ENCODE data around the gene TK1.
A peak's percentile ranks its signal among the peaks of the same experiment; 100 is the strongest.
"Not testable (repeated sequence)": the region's sequence is repeated elsewhere in the genome, so short reads cannot be mapped to it uniquely, and the experiment has no call there.

TK1 gene

DNA sequence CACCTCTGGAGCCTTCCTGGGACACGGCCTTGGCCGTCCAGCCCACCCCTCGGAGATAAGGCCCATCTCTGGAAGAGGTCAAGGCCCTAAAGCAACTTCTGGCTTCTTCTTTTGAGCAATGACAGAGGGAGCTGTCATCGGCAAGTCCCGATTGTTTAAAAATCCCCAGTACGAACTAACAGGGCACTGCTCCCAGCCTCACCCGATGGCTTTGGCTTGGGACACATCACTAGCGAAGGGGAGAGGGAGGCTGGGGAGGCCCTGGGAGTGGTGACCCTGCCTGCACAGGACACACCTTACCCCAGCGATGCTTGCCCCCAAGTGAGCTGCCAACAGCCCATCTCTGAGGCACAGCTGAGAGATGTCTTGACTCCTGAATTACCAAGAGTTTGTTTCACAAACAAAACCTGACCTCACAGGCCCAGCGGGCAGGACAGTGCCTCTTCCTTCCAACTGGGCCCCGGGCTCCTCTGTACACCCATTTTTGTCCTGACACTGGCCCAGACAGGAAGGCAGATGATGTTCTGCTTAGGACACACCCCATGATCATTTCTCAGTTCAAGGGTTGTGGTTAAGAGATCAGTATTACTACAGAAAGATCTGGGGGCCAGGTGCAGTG, 13.6 kb downstream of the TK1 start:
- Histone ChIP-seq H3K9ac (ENCODE audit: low read depth, low read length) (no peak overlapping the region), H3K36me3 (ENCODE audit: insufficient read depth, low read depth, low read length) (peaks cover 47% of the 10 kb centered on the region), H3K4me3 (ENCODE audit: low read length) (no peak overlapping the region), H3K27ac (ENCODE audit: low read length) (no peak overlapping the region), H3K9me3 (ENCODE audit: insufficient read depth, low read depth, low read length) (no peaks in the 10 kb centered on the region), H3K4me1 (ENCODE audit: insufficient read depth, low read length) (peaks cover 15% of the 10 kb centered on the region), H3K27me3 (ENCODE audit: insufficient read depth, low read length) (no peaks in the 10 kb centered on the region)

DNA sequence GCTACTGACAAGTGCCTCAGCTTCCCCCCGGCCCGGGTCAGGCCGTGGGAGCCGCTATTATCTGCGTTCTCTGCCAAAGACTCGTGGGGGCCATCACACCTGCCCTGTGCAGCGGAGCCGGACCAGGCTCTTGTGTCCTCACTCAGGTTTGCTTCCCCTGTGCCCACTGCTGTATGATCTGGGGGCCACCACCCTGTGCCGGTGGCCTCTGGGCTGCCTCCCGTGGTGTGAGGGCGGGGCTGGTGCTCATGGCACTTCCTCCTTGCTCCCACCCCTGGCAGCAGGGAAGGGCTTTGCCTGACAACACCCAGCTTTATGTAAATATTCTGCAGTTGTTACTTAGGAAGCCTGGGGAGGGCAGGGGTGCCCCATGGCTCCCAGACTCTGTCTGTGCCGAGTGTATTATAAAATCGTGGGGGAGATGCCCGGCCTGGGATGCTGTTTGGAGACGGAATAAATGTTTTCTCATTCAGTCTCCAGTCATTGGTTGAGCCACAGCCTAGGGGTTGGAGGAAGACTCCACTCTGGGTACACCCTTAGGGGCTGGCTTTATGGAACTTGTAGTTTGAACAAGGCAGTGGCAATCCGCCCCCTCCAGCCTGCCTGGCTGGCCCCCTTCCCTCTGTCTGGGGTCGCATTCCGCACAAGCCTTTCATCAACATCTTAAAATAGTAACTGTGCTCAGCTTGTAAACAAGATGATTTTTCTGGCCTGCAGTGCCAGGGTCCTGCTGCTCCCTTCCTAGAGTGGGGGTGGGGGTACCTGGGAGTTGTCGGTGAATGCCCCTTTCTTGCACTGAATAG, 14.4 kb downstream of the TK1 start:
- Histone ChIP-seq H3K4me3 (ENCODE audit: low read length) (no peak overlapping the region), H3K27ac (ENCODE audit: low read length) (no peak overlapping the region)

GRCh38 chr17:78171591-78172248, 15.1 kb downstream of the TK1 start:
- H3K4me3 ChIP-seq (ENCODE audit: low read length); H3K9ac ChIP-seq (ENCODE audit: low read depth, low read length); H3K9me3 ChIP-seq (ENCODE audit: insufficient read depth, low read depth, low read length); H3K27me3 ChIP-seq (ENCODE audit: insufficient read depth, low read length); H3K27ac ChIP-seq (ENCODE audit: low read length): not testable (repeated sequence)
- peaks cover 36% of the 10 kb centered on the region for H3K36me3 ChIP-seq (ENCODE audit: insufficient read depth, low read depth, low read length)
- peaks cover 12% of the 10 kb centered on the region for H3K4me1 ChIP-seq (ENCODE audit: insufficient read depth, low read length)

More for the DNA sequence above, 14.4 kb downstream of the TK1 start:
- H3K9ac ChIP-seq (ENCODE audit: low read depth, low read length): peak overlapping the region; percentile 20; the same call in 1 of the 2 replicates
- H3K4me1 ChIP-seq (ENCODE audit: insufficient read depth, low read length): peaks cover 15% of the 10 kb centered on the region
- no peaks in the 10 kb centered on the region for H3K27me3 ChIP-seq (ENCODE audit: insufficient read depth, low read length)
- peaks cover 43% of the 10 kb centered on the region for H3K36me3 ChIP-seq (ENCODE audit: insufficient read depth, low read depth, low read length)
- no peaks in the 10 kb centered on the region for H3K9me3 ChIP-seq (ENCODE audit: insufficient read depth, low read depth, low read length)

DNA sequence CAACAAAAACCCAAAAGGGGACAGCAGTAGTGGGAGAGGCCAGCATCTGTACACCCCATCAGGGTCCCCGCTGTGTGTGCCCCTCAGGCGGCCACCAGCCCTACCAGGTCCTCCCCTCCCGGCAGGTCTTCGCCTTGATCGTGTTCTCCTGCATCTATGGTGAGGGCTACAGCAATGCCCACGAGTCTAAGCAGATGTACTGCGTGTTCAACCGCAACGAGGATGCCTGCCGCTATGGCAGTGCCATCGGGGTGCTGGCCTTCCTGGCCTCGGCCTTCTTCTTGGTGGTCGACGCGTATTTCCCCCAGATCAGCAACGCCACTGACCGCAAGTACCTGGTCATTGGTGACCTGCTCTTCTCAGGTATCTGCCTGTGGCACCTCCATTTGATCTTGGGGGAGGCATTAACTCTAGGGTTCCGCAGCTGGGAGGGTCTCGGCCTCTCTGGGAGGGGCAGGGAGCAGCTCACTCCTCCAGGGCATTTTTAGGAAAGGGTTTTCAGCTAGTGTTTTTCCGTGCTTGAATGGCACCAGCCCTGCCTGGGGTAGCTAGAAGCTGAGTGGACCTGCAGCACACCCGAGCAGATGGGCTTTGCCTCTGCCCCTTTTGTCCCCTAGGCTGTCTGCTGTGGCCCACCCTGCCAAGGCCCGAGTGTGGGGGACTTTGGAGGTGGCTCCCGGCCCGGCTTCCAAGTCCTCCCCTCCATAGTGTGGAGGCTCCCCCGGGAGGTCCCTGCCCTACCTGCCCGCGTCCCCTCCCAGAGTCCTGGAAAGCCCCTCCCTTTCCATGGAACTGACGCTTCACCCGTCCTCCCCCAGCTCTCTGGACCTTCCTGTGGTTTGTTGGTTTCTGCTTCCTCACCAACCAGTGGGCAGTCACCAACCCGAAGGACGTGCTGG, 15.9 kb downstream of the TK1 start:
- no peak overlapping the region for H3K4me3 ChIP-seq (ENCODE audit: low read length)
- H3K9ac ChIP-seq (ENCODE audit: low read depth, low read length): no peak overlapping the region
- H3K36me3 ChIP-seq (ENCODE audit: insufficient read depth, low read depth, low read length): peaks cover 30% of the 10 kb centered on the region
- no peaks in the 10 kb centered on the region for H3K9me3 ChIP-seq (ENCODE audit: insufficient read depth, low read depth, low read length)
- H3K27ac ChIP-seq (ENCODE audit: low read length): no peak overlapping the region
- no peaks in the 10 kb centered on the region for H3K27me3 ChIP-seq (ENCODE audit: insufficient read depth, low read length)
- peaks cover 11% of the 10 kb centered on the region for H3K4me1 ChIP-seq (ENCODE audit: insufficient read depth, low read length)

GRCh38 chr17:78168903-78169793, 17.7 kb downstream of the TK1 start:
- Histone ChIP-seq H3K4me3 (ENCODE audit: low read length) (peak overlapping the region; percentile 69), H3K4me1 (ENCODE audit: insufficient read depth, low read length) (peaks cover 11% of the 10 kb centered on the region), H3K9me3 (ENCODE audit: insufficient read depth, low read depth, low read length) (no peaks in the 10 kb centered on the region), H3K36me3 (ENCODE audit: insufficient read depth, low read depth, low read length) (peaks cover 13% of the 10 kb centered on the region), H3K9ac (ENCODE audit: low read depth, low read length) (peak overlapping the region; percentile 27; the same call in 1 of the 2 replicates), H3K27me3 (ENCODE audit: insufficient read depth, low read length) (no peaks in the 10 kb centered on the region), H3K27ac (ENCODE audit: low read length) (no peak overlapping the region)

- Histone ChIP-seq H3K4me1 (ENCODE audit: insufficient read depth, low read length) (peaks cover 11% of the 10 kb centered on the region), H3K27ac (ENCODE audit: low read length) (no peak within 1 kb of the TSS), H3K36me3 (ENCODE audit: insufficient read depth, low read depth, low read length) (peaks cover 5% of the 10 kb centered on the region; the same call in 1 of the 2 replicates), H3K9me3 (ENCODE audit: insufficient read depth, low read depth, low read length) (no peaks in the 10 kb centered on the region), H3K4me3 (ENCODE audit: low read length) (peak within 1 kb of the TSS; percentile 69), H3K27me3 (ENCODE audit: insufficient read depth, low read length) (no peaks in the 10 kb centered on the region), H3K9ac (ENCODE audit: low read depth, low read length) (peak within 1 kb of the TSS; percentile 37; the same call in 1 of the 2 replicates)
These were observed 18.5 kb downstream of the TK1 start, which contains the start of gene SYNGR2 for GRCh38 chr17:78168242-78168902. SYNGR2 (plus strand) TSS chr17:78168581; CDS start chr17:78168617, 36 bp downstream.

- Histone ChIP-seq H3K4me3 (ENCODE audit: low read length) (no peak overlapping the region), H3K27me3 (ENCODE audit: insufficient read depth, low read length) (no peaks in the 10 kb centered on the region), H3K27ac (ENCODE audit: low read length) (no peak overlapping the region), H3K9me3 (ENCODE audit: insufficient read depth, low read depth, low read length) (no peaks in the 10 kb centered on the region), H3K4me1 (ENCODE audit: insufficient read depth, low read length) (no peaks in the 10 kb centered on the region), H3K9ac (ENCODE audit: low read depth, low read length) (no peak overlapping the region), H3K36me3 (ENCODE audit: insufficient read depth, low read depth, low read length) (no peaks in the 10 kb centered on the region)
These were observed 20.4 kb downstream of the TK1 start for GRCh38 chr17:78166416-78166815.

- Histone ChIP-seq H3K36me3 (ENCODE audit: insufficient read depth, low read depth, low read length) (no peaks in the 10 kb centered on the region), H3K27ac (ENCODE audit: low read length) (no peak overlapping the region), H3K4me3 (ENCODE audit: low read length) (no peak overlapping the region), H3K4me1 (ENCODE audit: insufficient read depth, low read length) (no peaks in the 10 kb centered on the region), H3K9ac (ENCODE audit: low read depth, low read length) (no peak overlapping the region), H3K27me3 (ENCODE audit: insufficient read depth, low read length) (no peaks in the 10 kb centered on the region), H3K9me3 (ENCODE audit: insufficient read depth, low read depth, low read length) (no peaks in the 10 kb centered on the region)
These were observed 21.9 kb downstream of the TK1 start for GRCh38 chr17:78164748-78165607.

DNA sequence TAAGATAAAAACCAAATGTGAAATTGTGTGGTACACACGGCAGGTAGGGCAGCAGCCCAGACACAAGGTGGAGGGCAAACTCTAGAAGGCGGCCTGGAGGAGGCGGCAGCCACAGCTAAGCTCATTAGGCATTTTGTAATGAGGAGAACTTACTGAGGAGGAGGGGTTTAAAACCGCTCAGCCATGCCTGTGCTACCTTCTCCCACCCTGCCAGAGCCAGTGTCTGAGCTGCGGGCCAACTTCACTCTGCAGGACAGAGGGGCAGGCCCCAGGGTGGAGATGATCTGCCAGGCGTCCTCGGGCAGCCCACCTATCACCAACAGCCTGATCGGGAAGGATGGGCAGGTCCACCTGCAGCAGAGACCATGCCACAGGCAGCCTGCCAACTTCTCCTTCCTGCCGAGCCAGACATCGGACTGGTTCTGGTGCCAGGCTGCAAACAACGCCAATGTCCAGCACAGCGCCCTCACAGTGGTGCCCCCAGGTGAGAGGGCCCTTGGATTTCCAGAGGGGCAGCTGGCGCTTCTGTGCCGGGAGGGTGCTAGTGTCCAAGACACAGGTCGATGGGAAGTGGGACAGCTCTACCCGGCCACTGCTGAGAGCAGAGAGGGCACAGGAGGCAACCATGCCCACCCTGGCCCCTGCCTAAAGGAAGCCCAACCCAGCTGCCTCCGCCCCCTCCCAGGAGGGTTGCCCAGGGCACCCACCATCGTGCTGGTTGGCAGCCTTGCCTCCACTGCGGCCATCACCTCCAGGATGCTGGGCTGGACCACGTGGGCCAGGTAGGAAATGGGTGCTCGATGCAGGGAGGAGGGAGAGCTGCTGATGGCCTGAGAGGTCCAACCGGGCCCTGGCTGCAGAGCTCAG, 22.7 kb downstream of the TK1 start:
- Histone ChIP-seq H3K27me3 (ENCODE audit: insufficient read depth, low read length) (no peaks in the 10 kb centered on the region), H3K4me1 (ENCODE audit: insufficient read depth, low read length) (no peaks in the 10 kb centered on the region), H3K27ac (ENCODE audit: low read length) (no peak overlapping the region), H3K4me3 (ENCODE audit: low read length) (no peak overlapping the region), H3K9me3 (ENCODE audit: insufficient read depth, low read depth, low read length) (no peaks in the 10 kb centered on the region), H3K9ac (ENCODE audit: low read depth, low read length) (no peak overlapping the region), H3K36me3 (ENCODE audit: insufficient read depth, low read depth, low read length) (no peaks in the 10 kb centered on the region)

Measured in iPS-20b (cell line).